Hepatocyte (in vitro differentiated cells): ENCODE data around the gene CYB5R2. TPM values are rescaled to one million over a fixed set of nuclear protein-coding genes. Genes with fewer than 3 reads are reported as not detected.

Experiments
- DNase-seq: peaks from one replicate; pipeline ENCODE4 v3.0.0-alpha.2; 2016; ENCODE audit warnings: low spot score
- H2AFZ ChIP-seq: fragments of 200-600 bp; sonication (generic); 2 replicates; pipeline ENCODE4 v1.6.0; 2016; ENCODE audit warnings: antibody characterized with exemption, mild to moderate bottlenecking
- H3K27ac ChIP-seq: fragments of 200-600 bp; sonication (generic); 2 replicates; pipeline ENCODE4 v1.5.1; 2016; ENCODE audit warnings: mild to moderate bottlenecking
- H3K27me3 ChIP-seq: fragments of 200-600 bp; sonication (generic); 2 replicates; pipeline ENCODE4 v1.6.1; 2016
- H3K36me3 ChIP-seq: fragments of 200-600 bp; sonication (generic); replicated peaks from 2 replicates; pipeline ENCODE4 v1.5.1; 2016; ENCODE audit warnings: low read depth; ENCODE audit not compliant: insufficient read depth
- H3K4me1 ChIP-seq: fragments of 200-600 bp; sonication (generic); 2 replicates; pipeline ENCODE4 v1.5.1; 2016; ENCODE audit warnings: mild to moderate bottlenecking, moderate library complexity; ENCODE audit not compliant: insufficient read depth
- H3K4me2 ChIP-seq: fragments of 200-600 bp; sonication (generic); 2 replicates; pipeline ENCODE4 v1.6.0; 2016
- H3K4me3 ChIP-seq: fragments of 200-600 bp; sonication (generic); 2 replicates; pipeline ENCODE4 v1.5.1; 2016; ENCODE audit warnings: mild to moderate bottlenecking
- H3K79me2 ChIP-seq: fragments of 200-600 bp; sonication (generic); 2 replicates; pipeline ENCODE4 v1.6.0; 2017; ENCODE audit warnings: mild to moderate bottlenecking
- H3K9me2 ChIP-seq: fragments of 200-600 bp; sonication (generic); replicated peaks from 2 replicates; pipeline ENCODE4 v1.6.0; 2017; ENCODE audit warnings: mild to moderate bottlenecking; ENCODE audit not compliant: insufficient read depth
- H3K9me3 ChIP-seq: fragments of 200-600 bp; sonication (generic); 2 replicates; pipeline ENCODE4 v1.5.1; 2016; ENCODE audit warnings: low read depth, mild to moderate bottlenecking
- H4K20me1 ChIP-seq: fragments of 200-600 bp; sonication (generic); 2 replicates; pipeline ENCODE4 v1.6.0; 2016; ENCODE audit warnings: mild to moderate bottlenecking; ENCODE audit not compliant: insufficient read depth, poor library complexity, severe bottlenecking
- EZH2 ChIP-seq: fragments of 200-600 bp; sonication (generic); IDR thresholded peaks from 2 replicates; pipeline ENCODE4 v1.6.1; 2016; ENCODE audit warnings: antibody characterized with exemption, mild to moderate bottlenecking, borderline replicate concordance
- EZH2phosphoT487 ChIP-seq: fragments of 200-600 bp; sonication (generic); IDR thresholded peaks from one replicate; pipeline ENCODE4 v1.6.1; 2018; ENCODE audit warnings: antibody characterized with exemption, mild to moderate bottlenecking, low read depth, moderate library complexity; ENCODE audit not compliant: unreplicated experiment, severe bottlenecking
- WGBS: methylation state at CpG from one replicate; pipeline ENCODE4 v1.1.6; 2016; ENCODE audit warnings: low lambda C conversion rate; ENCODE audit errors: missing lambda C conversion rate; 5-methylcytosine and 5-hydroxymethylcytosine counted together
- polyA plus RNA-seq: library from polyadenylated mRNA; unstranded; fragments of >200 nt; fragmentation: Nextera tagmentation; extraction: Ambion mirVana; gene quantifications from 2 replicates; pipeline ENCODE4 v1.2.1, GENCODE V29; 2016
- total RNA-seq: library from RNA; depleted of rRNA; stranded (reverse); fragments of >200 nt; gene quantifications from 2 replicates; pipeline ENCODE4 v1.2.3, GENCODE V29; 2014
- TF ChIP-seq, protein P1 (sequence below): fragments of 200-600 bp; sonication (generic); IDR thresholded peaks from 2 replicates; pipeline ENCODE4 v1.5.1; 2016; ENCODE audit warnings: antibody characterized with exemption, mild to moderate bottlenecking; ENCODE audit not compliant: poor library complexity

Gene CYB5R2
- total and polyA plus RNA-seq, 2 experiments from 2014 or later, result 19.9 to 38.5 TPM

DNA sequence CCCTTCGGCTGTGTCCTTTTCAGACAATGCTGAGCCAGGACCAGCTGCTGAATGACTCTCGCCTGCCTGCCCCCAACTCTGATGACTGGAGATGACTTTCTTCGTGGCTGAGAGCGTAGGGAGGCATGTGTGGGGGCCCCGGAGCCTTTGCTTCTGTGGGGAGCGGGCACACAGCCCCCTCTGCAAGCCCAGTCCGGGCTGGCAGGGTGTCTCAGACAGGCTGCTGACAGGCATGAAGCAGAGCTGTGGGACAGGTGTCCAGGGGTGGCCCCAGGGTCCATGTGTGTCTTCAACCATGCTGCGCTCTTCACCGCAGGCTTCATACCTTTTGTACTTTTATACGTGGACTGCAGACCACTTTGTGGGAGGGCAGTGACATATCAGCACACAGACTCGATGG is 16.6 kb downstream of the CYB5R2 start:
- no peaks in the 10 kb centered on the region for H3K36me3 ChIP-seq
- 94% methylated on average over 11 of the region's 11 CpGs for WGBS

DNA sequence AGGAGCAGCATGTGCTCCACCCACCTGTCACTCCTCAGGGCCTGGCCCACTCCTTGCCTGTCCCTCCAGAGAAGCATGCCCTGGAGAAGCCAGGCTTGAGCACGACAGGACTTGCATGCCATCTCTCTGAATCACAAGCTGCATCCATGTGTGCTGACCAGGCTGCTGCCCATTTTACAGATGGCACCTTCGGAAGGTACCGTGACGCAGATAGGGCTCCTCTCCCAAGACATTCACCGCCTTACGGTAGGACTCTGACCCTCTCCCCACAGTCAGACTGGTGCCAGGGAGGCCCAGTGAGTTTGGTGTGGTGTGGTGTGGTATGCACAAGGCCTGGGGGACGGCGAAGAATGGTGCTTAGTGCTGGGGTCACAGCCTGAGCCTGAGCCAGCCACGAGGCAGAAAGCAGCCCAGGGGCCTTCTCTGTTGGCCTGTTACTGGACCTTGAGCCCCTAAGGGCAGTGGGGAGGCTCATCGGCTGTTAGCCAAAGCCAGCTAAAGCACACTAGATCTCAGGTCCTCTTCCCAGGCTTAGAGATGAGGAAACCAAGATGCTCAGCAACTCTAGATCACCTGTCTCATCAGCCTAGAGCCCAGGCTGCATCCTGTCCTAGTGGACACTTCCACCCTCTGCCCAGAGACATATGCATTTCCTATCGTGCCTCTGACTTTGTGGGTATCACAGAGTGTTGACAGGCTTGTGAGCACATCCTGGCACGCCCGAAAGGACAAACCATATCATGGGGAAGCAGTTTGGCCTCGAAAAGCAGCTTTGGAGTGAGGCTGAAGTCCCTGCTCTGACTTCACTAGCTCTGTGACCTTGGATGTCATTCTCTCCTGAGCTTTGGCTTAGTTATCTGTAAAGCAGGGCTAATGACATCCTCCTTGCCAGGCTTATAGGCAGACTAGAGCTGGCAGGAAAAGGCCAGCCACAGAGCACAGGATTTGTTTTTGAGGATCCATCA is 17.8 kb downstream of the CYB5R2 start:
- Histone ChIP-seq H3K36me3 (no peaks in the 10 kb centered on the region), H4K20me1 (no peaks in the 10 kb centered on the region), H3K27me3 (no peaks in the 10 kb centered on the region), H3K79me2 (no peaks in the 10 kb centered on the region), H3K9me2 (no peaks in the 10 kb centered on the region), H3K9me3 (no peaks in the 10 kb centered on the region), H2AFZ (no peak overlapping the region), H3K4me3 (no peak overlapping the region), H3K27ac (no peak overlapping the region), H3K4me1 (no peaks in the 10 kb centered on the region), H3K4me2 (no peak overlapping the region)
- no peak for DNase-seq
- TF ChIP-seq, protein P1, sequence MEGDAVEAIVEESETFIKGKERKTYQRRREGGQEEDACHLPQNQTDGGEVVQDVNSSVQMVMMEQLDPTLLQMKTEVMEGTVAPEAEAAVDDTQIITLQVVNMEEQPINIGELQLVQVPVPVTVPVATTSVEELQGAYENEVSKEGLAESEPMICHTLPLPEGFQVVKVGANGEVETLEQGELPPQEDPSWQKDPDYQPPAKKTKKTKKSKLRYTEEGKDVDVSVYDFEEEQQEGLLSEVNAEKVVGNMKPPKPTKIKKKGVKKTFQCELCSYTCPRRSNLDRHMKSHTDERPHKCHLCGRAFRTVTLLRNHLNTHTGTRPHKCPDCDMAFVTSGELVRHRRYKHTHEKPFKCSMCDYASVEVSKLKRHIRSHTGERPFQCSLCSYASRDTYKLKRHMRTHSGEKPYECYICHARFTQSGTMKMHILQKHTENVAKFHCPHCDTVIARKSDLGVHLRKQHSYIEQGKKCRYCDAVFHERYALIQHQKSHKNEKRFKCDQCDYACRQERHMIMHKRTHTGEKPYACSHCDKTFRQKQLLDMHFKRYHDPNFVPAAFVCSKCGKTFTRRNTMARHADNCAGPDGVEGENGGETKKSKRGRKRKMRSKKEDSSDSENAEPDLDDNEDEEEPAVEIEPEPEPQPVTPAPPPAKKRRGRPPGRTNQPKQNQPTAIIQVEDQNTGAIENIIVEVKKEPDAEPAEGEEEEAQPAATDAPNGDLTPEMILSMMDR, result no peak
- TF ChIP-seq EZH2phosphoT487 (no peak), EZH2 (no peak)
- WGBS, result 88% methylated on average over 14 of the region's 14 CpGs

More for the DNA sequence above, 16.6 kb downstream of the CYB5R2 start:
- Histone ChIP-seq H3K9me2 (no peaks in the 10 kb centered on the region), H3K4me3 (no peak overlapping the region), H3K4me1 (no peaks in the 10 kb centered on the region), H3K79me2 (no peaks in the 10 kb centered on the region), H3K27me3 (no peaks in the 10 kb centered on the region), H3K27ac (no peak overlapping the region), H3K9me3 (no peaks in the 10 kb centered on the region), H2AFZ (no peak overlapping the region), H3K4me2 (no peak overlapping the region), H4K20me1 (no peaks in the 10 kb centered on the region)
- TF ChIP-seq EZH2phosphoT487 (no peak), EZH2 (no peak)
- TF ChIP-seq, protein P1, result no peak
- DNase-seq, result no peak

DNA sequence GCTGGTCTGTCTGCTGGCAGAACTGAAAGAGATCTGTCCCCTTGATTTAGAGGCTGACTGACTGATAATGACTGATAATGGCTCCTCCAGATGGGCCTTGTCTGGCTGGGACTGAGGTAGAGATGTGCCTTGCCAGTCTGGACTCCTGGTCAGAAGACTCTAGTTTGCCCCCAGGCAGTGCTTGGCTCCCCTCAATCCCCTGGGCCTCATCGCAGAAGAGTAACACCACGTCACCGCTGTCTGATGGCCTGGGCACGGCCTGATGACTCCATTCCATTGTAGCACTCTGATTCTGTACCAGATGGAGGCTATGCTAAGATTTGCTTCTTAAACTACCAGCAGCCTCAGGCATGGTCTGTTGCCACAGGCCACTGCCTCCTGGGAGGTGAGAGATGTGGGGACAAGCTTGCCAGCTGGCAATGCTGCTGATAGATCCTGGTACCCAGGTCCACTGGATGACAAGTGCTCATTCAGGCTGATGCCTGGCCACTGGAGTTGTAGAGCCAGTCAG is 19.1 kb downstream of the CYB5R2 start:
- no peaks in the 10 kb centered on the region for H3K4me1 ChIP-seq
- no peaks in the 10 kb centered on the region for H3K27me3 ChIP-seq
- DNase-seq, result no peak
- TF ChIP-seq EZH2phosphoT487, result no peak
- TF ChIP-seq, protein P1, result no peak
- TF ChIP-seq EZH2, result no peak
- H4K20me1 ChIP-seq, result no peaks in the 10 kb centered on the region
- H3K27ac ChIP-seq, result no peak overlapping the region
- no peaks in the 10 kb centered on the region for H3K9me3 ChIP-seq
- no peak overlapping the region for H3K4me2 ChIP-seq
- H3K79me2 ChIP-seq, result no peaks in the 10 kb centered on the region
- H3K36me3 ChIP-seq, result no peaks in the 10 kb centered on the region
- no peaks in the 10 kb centered on the region for H3K9me2 ChIP-seq
- H3K4me3 ChIP-seq, result no peak overlapping the region
- WGBS, result 65% methylated on average over 4 of the region's 4 CpGs
- H2AFZ ChIP-seq, result no peak overlapping the region
